Neural progenitor cell (in vitro differentiated cells): ENCODE data around the gene APOBEC3G. TPM values are rescaled to one million over a fixed set of nuclear protein-coding genes. Genes with fewer than 3 reads are reported as not detected.

Experiments used
- DNase-seq: peaks from one replicate; pipeline ENCODE4 v3.0.0-alpha.2; 2016; ENCODE audit warnings: low spot score
- H2AFZ ChIP-seq: fragments of 200-600 bp; sonication (generic); replicated peaks from 2 replicates; pipeline ENCODE4 v1.6.1; 2016; ENCODE audit warnings: antibody characterized with exemption
- H3F3A ChIP-seq: fragments of 200-600 bp; sonication (generic); 2 replicates; pipeline ENCODE4 v1.6.1; 2016; ENCODE audit warnings: antibody characterized with exemption, low read depth
- H3K27ac ChIP-seq: fragments of 200-600 bp; sonication (generic); 2 replicates; pipeline ENCODE4 v1.5.1; 2016; ENCODE audit warnings: mild to moderate bottlenecking
- H3K27me3 ChIP-seq: fragments of 200-600 bp; sonication (generic); 2 replicates; pipeline ENCODE4 v1.6.1; 2016; ENCODE audit warnings: mild to moderate bottlenecking, moderate library complexity
- H3K36me3 ChIP-seq: fragments of 200-600 bp; sonication (generic); 2 replicates; pipeline ENCODE4 v1.5.1; 2016
- H3K4me1 ChIP-seq: fragments of 200-600 bp; sonication (generic); 2 replicates; pipeline ENCODE4 v1.6.1; 2016; ENCODE audit warnings: mixed run types
- H3K4me2 ChIP-seq: fragments of 200-600 bp; sonication (generic); 2 replicates; pipeline ENCODE4 v1.6.1; 2016
- H3K4me3 ChIP-seq: fragments of 200-600 bp; sonication (generic); 2 replicates; pipeline ENCODE4 v1.5.1; 2016
- H3K79me2 ChIP-seq: fragments of 200-600 bp; sonication (generic); 2 replicates; pipeline ENCODE4 v1.6.1; 2016; ENCODE audit warnings: low read depth
- H3K9ac ChIP-seq: fragments of 200-600 bp; sonication (generic); 2 replicates; pipeline ENCODE4 v1.6.1; 2016
- H3K9me3 ChIP-seq: fragments of 200-600 bp; sonication (generic); 2 replicates; pipeline ENCODE4 v1.5.1; 2016; ENCODE audit warnings: low read depth
- H4K20me1 ChIP-seq: fragments of 200-600 bp; sonication (generic); 2 replicates; pipeline ENCODE4 v1.6.1; 2016; ENCODE audit warnings: low read depth
- H3K27ac Mint-ChIP-seq: 3 replicates; pipeline ENCODE4 v1.8.0; 2021; ENCODE audit warnings: mixed read lengths
- H3K27me3 Mint-ChIP-seq: 2 replicates; pipeline ENCODE4 v1.8.0; 2022; ENCODE audit warnings: low read depth, mild to moderate bottlenecking, inconsistent platforms, moderate library complexity, mixed read lengths; ENCODE audit not compliant: insufficient read depth
- H3K36me3 Mint-ChIP-seq: 3 replicates; pipeline ENCODE4 v1.8.0; 2021; ENCODE audit warnings: mixed read lengths
- H3K4me1 Mint-ChIP-seq: 3 replicates; pipeline ENCODE4 v1.8.0; 2021; ENCODE audit warnings: mixed read lengths
- H3K4me3 Mint-ChIP-seq: 3 replicates; pipeline ENCODE4 v1.8.0; 2021; ENCODE audit warnings: mild to moderate bottlenecking, moderate library complexity, mixed read lengths
- H3K9me3 Mint-ChIP-seq: 3 replicates; pipeline ENCODE4 v1.8.0; 2020; ENCODE audit warnings: mixed read lengths
- EZH2 ChIP-seq: fragments of 200-600 bp; sonication (generic); IDR thresholded peaks from 2 replicates; pipeline ENCODE4 v1.6.1; 2017; ENCODE audit warnings: antibody characterized with exemption, mild to moderate bottlenecking, moderate library complexity
- EZH2phosphoT487 ChIP-seq: fragments of 200-600 bp; sonication (generic); IDR thresholded peaks from 2 replicates; pipeline ENCODE4 v1.6.1; 2017; ENCODE audit warnings: antibody characterized with exemption
- small RNA-seq: library from RNA; depleted of rRNA; stranded (forward); fragments of <200 nt; gene quantifications from one replicate; pipeline ENCODE3, GENCODE V24; 2015
- total RNA-seq: library from RNA; depleted of rRNA; stranded (reverse); fragments of >200 nt; gene quantifications from 2 replicates; pipeline ENCODE4 v1.2.3, GENCODE V29; 2015; ENCODE audit warnings: low replicate concordance
- TF ChIP-seq, protein P1 (sequence below): fragments of 200-600 bp; sonication (generic); IDR thresholded peaks from 2 replicates; pipeline ENCODE4 v1.5.1; 2017; ENCODE audit warnings: antibody characterized with exemption, mild to moderate bottlenecking

Gene APOBEC3G
- total RNA-seq, 1 donor from 2014 or later: 0.30 TPM

DNA sequence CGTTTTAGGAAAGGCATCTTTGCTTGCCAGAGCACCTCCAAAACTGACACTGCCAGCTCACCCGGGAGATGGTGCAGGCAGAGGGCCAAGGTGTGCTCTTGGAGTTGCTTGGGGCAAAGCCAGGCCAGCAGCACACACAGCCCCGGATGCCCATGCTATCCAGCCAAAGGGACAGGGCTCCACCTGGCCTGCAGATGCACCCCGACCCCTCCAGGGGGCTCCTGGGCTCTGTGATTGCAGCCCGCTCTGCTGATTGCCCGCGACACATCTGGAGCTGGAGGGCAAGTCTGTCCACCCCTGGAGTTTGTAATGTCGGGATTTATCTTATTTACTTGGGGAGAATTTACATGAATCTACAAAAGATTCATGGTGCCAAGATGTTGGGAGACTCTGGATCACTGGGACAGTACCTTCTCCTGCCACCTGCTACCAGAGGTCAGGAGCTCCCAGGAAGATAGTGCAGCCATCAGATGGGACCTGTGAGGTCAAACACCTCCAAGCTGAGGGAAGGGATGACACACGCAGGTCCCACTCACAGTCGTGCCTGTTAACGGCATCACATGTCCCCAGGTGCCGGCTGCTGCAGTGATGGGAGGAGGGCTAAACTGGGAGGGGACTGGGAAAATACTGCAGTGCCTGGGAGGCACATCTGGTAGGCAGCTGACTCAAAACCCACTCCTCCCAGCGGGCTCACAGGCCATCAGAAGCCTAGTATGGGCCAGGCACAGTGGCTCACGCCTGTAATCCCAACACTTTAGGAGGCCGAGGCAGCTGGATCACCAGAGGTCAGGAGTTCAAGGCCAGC lies 58.2 kb downstream of the APOBEC3G start:
- peaks cover 5% of the 10 kb centered on the region for H3K27me3 Mint-ChIP-seq
- no peaks in the 10 kb centered on the region for H3K36me3 ChIP-seq
- peak; percentile 87 for DNase-seq
- no peak overlapping the region for H3K9ac ChIP-seq
- H3K27ac Mint-ChIP-seq: no peak overlapping the region
- H3K79me2 ChIP-seq: no peaks in the 10 kb centered on the region
- no peak for TF ChIP-seq EZH2phosphoT487
- TF ChIP-seq, protein P1, sequence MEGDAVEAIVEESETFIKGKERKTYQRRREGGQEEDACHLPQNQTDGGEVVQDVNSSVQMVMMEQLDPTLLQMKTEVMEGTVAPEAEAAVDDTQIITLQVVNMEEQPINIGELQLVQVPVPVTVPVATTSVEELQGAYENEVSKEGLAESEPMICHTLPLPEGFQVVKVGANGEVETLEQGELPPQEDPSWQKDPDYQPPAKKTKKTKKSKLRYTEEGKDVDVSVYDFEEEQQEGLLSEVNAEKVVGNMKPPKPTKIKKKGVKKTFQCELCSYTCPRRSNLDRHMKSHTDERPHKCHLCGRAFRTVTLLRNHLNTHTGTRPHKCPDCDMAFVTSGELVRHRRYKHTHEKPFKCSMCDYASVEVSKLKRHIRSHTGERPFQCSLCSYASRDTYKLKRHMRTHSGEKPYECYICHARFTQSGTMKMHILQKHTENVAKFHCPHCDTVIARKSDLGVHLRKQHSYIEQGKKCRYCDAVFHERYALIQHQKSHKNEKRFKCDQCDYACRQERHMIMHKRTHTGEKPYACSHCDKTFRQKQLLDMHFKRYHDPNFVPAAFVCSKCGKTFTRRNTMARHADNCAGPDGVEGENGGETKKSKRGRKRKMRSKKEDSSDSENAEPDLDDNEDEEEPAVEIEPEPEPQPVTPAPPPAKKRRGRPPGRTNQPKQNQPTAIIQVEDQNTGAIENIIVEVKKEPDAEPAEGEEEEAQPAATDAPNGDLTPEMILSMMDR: peak; percentile 77
- H3K9me3 ChIP-seq: no peaks in the 10 kb centered on the region
- H3K4me3 Mint-ChIP-seq: no peak overlapping the region
- peaks cover 40% of the 10 kb centered on the region for H3K4me1 Mint-ChIP-seq
- no peaks in the 10 kb centered on the region for H3K36me3 Mint-ChIP-seq
- no peak overlapping the region for H2AFZ ChIP-seq
- H3K9me3 Mint-ChIP-seq: no peaks in the 10 kb centered on the region
- peaks cover 20% of the 10 kb centered on the region for H3K4me1 ChIP-seq
- H3K4me2 ChIP-seq: no peak overlapping the region
- H3K27me3 ChIP-seq: no peaks in the 10 kb centered on the region
- no peak overlapping the region for H3K27ac ChIP-seq
- peaks cover 4% of the 10 kb centered on the region for H4K20me1 ChIP-seq
- peaks cover 12% of the 10 kb centered on the region for H3F3A ChIP-seq
- no peak overlapping the region for H3K4me3 ChIP-seq

GRCh38 chr22:39136317-39136716 lies 59.2 kb downstream of the APOBEC3G start:
- H3K27ac Mint-ChIP-seq: peak overlapping the region; percentile 76
- Histone ChIP-seq H3K4me3 (no peak overlapping the region), H2AFZ (no peak overlapping the region), H3K4me2 (no peak overlapping the region), H3F3A (peaks cover 2% of the 10 kb centered on the region), H3K9me3 (no peaks in the 10 kb centered on the region), H3K36me3 (no peaks in the 10 kb centered on the region), H3K27me3 (no peaks in the 10 kb centered on the region), H3K4me1 (peaks cover 10% of the 10 kb centered on the region), H3K79me2 (no peaks in the 10 kb centered on the region), H3K9ac (no peak overlapping the region), H3K27ac (no peak overlapping the region), H4K20me1 (no peaks in the 10 kb centered on the region)
- peaks cover 3% of the 10 kb centered on the region for H3K27me3 Mint-ChIP-seq
- peaks cover 30% of the 10 kb centered on the region for H3K4me1 Mint-ChIP-seq
- no peak for DNase-seq
- H3K36me3 Mint-ChIP-seq: no peaks in the 10 kb centered on the region
- peak overlapping the region; percentile 30 for H3K4me3 Mint-ChIP-seq
- H3K9me3 Mint-ChIP-seq: no peaks in the 10 kb centered on the region
- TF ChIP-seq, protein P1: no peak
- TF ChIP-seq EZH2phosphoT487: no peak
- TF ChIP-seq EZH2: no peak

Small RNAs within 50 kb of the gene (small RNA-seq; reads per million reads assigned to genes)
- not detected for gene AL022318.2
- not detected for gene COX5BP7

Other genes with a start within 250 kb of the APOBEC3G start
- 0.99 and 2.5 TPM in 2 replicates for gene NPTXR, start 233.2 kb upstream of the APOBEC3G start, total RNA-seq
- 14.0 and 29.7 TPM in 2 replicates for gene CBX6, start 205.1 kb upstream of the APOBEC3G start, total RNA-seq
- not detected in 2 replicates for gene APOBEC3A, start 119.7 kb upstream of the APOBEC3G start, total RNA-seq
- gene APOBEC3B, start 94.9 kb upstream of the APOBEC3G start, total RNA-seq: not detected in 2 replicates
- 3.0 and 4.6 TPM in 2 replicates for gene APOBEC3C, start 63.0 kb upstream of the APOBEC3G start, total RNA-seq
- gene APOBEC3D, start 56.1 kb upstream of the APOBEC3G start, total RNA-seq: 0.26 and 0.87 TPM in 2 replicates
- 0.45 and 2.8 TPM in 2 replicates for gene APOBEC3F, start 36.4 kb upstream of the APOBEC3G start, total RNA-seq
- 0.87 and 1.4 TPM in 2 replicates for gene APOBEC3H, start 20.0 kb downstream of the APOBEC3G start, total RNA-seq
- gene CBX7, start 75.4 kb downstream of the APOBEC3G start, total RNA-seq: 0.71 and 7.7 TPM in 2 replicates
- gene PDGFB, start 167.7 kb downstream of the APOBEC3G start, total RNA-seq: 0.15 and 0.65 TPM in 2 replicates
- 3,021 and 4,709 TPM in 2 replicates for gene RPL3, start 242.3 kb downstream of the APOBEC3G start, total RNA-seq